Measurements from ENCODE around the gene OSBPL3.

- TF ChIP-seq, protein P1, sequence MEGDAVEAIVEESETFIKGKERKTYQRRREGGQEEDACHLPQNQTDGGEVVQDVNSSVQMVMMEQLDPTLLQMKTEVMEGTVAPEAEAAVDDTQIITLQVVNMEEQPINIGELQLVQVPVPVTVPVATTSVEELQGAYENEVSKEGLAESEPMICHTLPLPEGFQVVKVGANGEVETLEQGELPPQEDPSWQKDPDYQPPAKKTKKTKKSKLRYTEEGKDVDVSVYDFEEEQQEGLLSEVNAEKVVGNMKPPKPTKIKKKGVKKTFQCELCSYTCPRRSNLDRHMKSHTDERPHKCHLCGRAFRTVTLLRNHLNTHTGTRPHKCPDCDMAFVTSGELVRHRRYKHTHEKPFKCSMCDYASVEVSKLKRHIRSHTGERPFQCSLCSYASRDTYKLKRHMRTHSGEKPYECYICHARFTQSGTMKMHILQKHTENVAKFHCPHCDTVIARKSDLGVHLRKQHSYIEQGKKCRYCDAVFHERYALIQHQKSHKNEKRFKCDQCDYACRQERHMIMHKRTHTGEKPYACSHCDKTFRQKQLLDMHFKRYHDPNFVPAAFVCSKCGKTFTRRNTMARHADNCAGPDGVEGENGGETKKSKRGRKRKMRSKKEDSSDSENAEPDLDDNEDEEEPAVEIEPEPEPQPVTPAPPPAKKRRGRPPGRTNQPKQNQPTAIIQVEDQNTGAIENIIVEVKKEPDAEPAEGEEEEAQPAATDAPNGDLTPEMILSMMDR (IDR thresholded peaks at IDR 0.05), result no peak
- TF ChIP-seq POLR2A (IDR thresholded peaks at IDR 0.05), result no peak
These were observed 219.0 kb downstream of the OSBPL3 start for GRCh38 chr7:24760968-24761367.
